HL-60 (cell line): ENCODE measurements around the gene PLP2.
A peak's percentile ranks its signal among the peaks of the same experiment; 100 is the strongest.

ENCODE experiments used
- DNase-seq, 2 experiments: peaks; one replicate each; pipeline ENCODE4 v3.0.0-alpha.2; 2010 to 2020; ENCODE audit warnings: low read depth in 1 of 2, low spot score in 1 of 2
- H3K27ac ChIP-seq: fragments of 250-450 bp; sonication (Bioruptor Pico); replicated peaks from 2 replicates; pipeline ENCODE4 v1.5.1; 2020; ENCODE audit warnings: mild to moderate bottlenecking, moderate library complexity
- H3K27me3 ChIP-seq: fragments of 250-450 bp; sonication (Bioruptor Pico); 2 replicates; pipeline ENCODE4 v1.5.1; 2021; ENCODE audit warnings: mild to moderate bottlenecking, moderate library complexity; ENCODE audit not compliant: insufficient read depth, poor library complexity, severe bottlenecking
- H3K4me3 ChIP-seq: replicated peaks from 2 replicates; pipeline ENCODE4 v1.5.1; 2011; ENCODE audit warnings: mild to moderate bottlenecking, control low read depth, low read length; ENCODE audit not compliant: insufficient read depth
- GABPA ChIP-seq: IDR thresholded peaks from 2 replicates; pipeline ENCODE4 v1.6.1; 2012; ENCODE audit warnings: low read depth
- POLR2AphosphoS5 ChIP-seq: IDR thresholded peaks from 2 replicates; pipeline ENCODE4 v1.6.1; 2012; ENCODE audit warnings: low read depth
- REST ChIP-seq: IDR thresholded peaks from 2 replicates; pipeline ENCODE4 v1.6.1; 2012; ENCODE audit warnings: low read depth; ENCODE audit not compliant: insufficient replicate concordance
- SPI1 ChIP-seq: IDR thresholded peaks from 2 replicates; pipeline ENCODE4 v1.6.1; 2012; ENCODE audit warnings: low read depth, mild to moderate bottlenecking, borderline replicate concordance
- TF ChIP-seq, protein P1 (sequence below): IDR thresholded peaks from one replicate; pipeline ENCODE4 v1.5.1; 2011; ENCODE audit warnings: low read length, control low read depth, inconsistent platforms; ENCODE audit not compliant: insufficient read depth

PLP2 gene

DNA sequence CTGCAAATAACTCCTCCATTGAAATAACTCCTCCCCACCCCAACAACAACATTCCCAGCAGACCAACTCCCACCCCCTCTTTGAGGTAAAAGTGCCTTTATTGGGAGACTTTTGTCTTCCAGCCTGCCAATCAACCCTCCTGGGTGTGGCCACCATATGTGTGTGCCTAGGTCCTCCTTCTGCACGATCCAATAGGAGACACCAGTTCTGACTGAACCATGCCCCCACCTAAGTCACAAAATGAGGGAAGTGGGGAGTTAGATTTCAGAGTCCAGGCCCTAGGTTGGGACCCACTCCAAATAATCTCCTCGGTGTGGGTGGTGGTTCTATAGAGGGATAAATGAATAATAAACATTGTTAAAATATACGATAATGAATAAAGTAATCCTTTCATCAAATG lies 3.0 kb downstream of the PLP2 start:
- TF ChIP-seq, protein P1, sequence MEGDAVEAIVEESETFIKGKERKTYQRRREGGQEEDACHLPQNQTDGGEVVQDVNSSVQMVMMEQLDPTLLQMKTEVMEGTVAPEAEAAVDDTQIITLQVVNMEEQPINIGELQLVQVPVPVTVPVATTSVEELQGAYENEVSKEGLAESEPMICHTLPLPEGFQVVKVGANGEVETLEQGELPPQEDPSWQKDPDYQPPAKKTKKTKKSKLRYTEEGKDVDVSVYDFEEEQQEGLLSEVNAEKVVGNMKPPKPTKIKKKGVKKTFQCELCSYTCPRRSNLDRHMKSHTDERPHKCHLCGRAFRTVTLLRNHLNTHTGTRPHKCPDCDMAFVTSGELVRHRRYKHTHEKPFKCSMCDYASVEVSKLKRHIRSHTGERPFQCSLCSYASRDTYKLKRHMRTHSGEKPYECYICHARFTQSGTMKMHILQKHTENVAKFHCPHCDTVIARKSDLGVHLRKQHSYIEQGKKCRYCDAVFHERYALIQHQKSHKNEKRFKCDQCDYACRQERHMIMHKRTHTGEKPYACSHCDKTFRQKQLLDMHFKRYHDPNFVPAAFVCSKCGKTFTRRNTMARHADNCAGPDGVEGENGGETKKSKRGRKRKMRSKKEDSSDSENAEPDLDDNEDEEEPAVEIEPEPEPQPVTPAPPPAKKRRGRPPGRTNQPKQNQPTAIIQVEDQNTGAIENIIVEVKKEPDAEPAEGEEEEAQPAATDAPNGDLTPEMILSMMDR, result no peak
- TF ChIP-seq SPI1 (no peak), GABPA (no peak), POLR2AphosphoS5 (no peak), REST (no peak)
- H3K27ac ChIP-seq, result no peak overlapping the region
- no peak overlapping the region for H3K4me3 ChIP-seq
- no peak for DNase-seq
- H3K27me3 ChIP-seq, result no peaks in the 10 kb centered on the region

DNA sequence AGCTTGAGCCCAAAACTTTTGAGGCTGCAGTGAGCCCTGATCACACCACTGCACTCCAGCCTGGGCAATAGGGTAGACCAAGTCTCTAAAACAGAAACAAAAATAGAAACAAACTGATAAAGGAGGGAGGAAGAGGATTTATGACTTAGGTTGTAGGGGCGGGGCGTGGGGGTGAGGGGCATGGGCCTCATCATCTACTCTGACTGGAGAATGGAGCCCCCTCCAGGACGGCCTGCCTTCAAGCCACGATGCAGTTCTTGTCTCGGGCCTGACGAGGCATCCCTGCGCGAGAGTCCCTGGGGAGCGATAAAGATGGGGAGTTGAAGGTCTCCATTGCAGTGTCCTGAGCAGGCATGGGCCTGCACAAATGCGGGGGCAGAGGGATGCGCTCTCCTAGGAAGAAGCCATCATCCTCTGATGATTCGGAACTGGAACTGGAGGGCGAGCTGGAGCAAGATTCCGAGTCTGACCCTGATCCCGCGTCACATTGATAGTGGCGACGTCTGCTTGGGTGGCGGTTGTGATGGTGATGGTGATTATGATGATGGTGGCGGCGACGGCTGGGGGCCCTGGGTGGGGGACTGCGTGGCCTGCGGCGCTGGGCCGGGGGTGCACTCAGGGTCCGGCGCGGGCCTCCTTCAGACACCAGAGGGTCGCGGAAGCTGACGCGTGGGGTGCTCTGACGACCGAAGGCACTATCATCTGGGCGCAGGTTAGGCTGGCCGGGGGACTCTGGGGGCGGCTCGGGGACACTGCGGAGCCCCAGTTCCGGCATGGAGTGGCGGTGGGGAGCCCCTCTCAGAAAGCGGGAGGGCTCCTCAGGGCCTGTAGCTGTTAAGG lies 4.0 kb downstream of the PLP2 start:
- TF ChIP-seq REST (no peak), POLR2AphosphoS5 (no peak)
- Histone ChIP-seq H3K4me3 (no peak overlapping the region), H3K27ac (no peak overlapping the region; the same call in 1 of the 2 replicates), H3K27me3 (no peaks in the 10 kb centered on the region)
- DNase-seq, result no peak

DNA sequence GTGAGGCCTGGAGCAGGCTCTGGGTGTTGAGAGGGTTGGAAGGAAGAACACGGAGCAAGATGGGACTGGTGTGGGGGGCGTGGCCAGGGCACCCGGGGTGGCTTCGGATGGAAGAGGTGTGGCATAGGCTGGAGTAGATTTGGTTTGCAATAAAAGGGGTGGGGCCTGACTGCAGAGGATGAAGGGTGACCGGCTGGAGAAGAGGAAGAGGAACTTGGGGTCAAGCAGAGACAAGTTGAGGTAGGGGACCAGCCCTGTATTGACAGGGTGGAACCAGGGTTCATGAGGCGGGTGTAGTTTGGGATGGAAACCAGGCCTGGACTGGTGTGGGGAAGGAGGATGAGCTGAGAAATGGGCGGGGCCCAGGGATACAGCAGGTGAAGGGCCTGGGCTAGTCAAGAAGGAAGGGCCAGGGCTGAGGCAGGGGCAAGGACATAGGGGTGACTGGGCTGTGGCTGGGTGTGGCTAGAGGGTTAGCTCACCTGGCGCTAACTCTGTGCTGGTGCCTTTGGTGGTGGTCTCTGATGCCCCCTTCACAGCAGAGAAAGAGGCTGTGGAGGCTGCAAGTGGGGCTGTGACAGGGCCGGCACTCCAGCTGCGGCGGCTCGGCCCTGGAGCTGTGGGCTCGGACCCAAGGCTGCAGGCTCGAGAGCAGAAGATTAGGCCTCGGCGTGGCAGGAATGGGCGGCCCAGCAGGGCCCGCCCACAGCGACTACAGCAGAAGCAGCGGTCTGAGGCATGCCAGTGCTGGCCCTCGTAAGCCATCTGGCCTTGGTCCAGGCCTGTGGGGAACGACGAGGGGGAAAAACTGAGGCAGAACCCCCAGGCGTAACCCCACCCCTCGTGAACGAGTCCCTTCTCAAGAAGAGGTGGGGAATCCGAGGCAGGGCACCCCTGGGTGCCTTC lies 5.0 kb downstream of the PLP2 start:
- peak; percentile 82 to 86 for DNase-seq
- peak overlapping the region; percentile 75 for H3K27ac ChIP-seq
- no peaks in the 10 kb centered on the region for H3K27me3 ChIP-seq
- peak; percentile 51; the same call in 1 of the 2 replicates for TF ChIP-seq SPI1
- TF ChIP-seq POLR2AphosphoS5, result no peak
- H3K4me3 ChIP-seq, result peak overlapping the region; percentile 22

- peak overlapping the region; percentile 75 for H3K27ac ChIP-seq
- no peaks in the 10 kb centered on the region for H3K27me3 ChIP-seq
- DNase-seq, result peak in 1 of 2 experiments; percentile 72
- no peak overlapping the region; the same call in 1 of the 2 replicates for H3K4me3 ChIP-seq
- TF ChIP-seq GABPA (no peak), REST (no peak)
- TF ChIP-seq, protein P1, result peak; percentile 22
Observed at GRCh38 chrX:49177338-49177833, 5.7 kb downstream of the PLP2 start.
